Measurements from ENCODE around the gene FNDC3A.

FNDC3A gene, protein sequence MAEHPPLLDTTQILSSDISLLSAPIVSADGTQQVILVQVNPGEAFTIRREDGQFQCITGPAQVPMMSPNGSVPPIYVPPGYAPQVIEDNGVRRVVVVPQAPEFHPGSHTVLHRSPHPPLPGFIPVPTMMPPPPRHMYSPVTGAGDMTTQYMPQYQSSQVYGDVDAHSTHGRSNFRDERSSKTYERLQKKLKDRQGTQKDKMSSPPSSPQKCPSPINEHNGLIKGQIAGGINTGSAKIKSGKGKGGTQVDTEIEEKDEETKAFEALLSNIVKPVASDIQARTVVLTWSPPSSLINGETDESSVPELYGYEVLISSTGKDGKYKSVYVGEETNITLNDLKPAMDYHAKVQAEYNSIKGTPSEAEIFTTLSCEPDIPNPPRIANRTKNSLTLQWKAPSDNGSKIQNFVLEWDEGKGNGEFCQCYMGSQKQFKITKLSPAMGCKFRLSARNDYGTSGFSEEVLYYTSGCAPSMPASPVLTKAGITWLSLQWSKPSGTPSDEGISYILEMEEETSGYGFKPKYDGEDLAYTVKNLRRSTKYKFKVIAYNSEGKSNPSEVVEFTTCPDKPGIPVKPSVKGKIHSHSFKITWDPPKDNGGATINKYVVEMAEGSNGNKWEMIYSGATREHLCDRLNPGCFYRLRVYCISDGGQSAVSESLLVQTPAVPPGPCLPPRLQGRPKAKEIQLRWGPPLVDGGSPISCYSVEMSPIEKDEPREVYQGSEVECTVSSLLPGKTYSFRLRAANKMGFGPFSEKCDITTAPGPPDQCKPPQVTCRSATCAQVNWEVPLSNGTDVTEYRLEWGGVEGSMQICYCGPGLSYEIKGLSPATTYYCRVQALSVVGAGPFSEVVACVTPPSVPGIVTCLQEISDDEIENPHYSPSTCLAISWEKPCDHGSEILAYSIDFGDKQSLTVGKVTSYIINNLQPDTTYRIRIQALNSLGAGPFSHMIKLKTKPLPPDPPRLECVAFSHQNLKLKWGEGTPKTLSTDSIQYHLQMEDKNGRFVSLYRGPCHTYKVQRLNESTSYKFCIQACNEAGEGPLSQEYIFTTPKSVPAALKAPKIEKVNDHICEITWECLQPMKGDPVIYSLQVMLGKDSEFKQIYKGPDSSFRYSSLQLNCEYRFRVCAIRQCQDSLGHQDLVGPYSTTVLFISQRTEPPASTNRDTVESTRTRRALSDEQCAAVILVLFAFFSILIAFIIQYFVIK

DNA sequence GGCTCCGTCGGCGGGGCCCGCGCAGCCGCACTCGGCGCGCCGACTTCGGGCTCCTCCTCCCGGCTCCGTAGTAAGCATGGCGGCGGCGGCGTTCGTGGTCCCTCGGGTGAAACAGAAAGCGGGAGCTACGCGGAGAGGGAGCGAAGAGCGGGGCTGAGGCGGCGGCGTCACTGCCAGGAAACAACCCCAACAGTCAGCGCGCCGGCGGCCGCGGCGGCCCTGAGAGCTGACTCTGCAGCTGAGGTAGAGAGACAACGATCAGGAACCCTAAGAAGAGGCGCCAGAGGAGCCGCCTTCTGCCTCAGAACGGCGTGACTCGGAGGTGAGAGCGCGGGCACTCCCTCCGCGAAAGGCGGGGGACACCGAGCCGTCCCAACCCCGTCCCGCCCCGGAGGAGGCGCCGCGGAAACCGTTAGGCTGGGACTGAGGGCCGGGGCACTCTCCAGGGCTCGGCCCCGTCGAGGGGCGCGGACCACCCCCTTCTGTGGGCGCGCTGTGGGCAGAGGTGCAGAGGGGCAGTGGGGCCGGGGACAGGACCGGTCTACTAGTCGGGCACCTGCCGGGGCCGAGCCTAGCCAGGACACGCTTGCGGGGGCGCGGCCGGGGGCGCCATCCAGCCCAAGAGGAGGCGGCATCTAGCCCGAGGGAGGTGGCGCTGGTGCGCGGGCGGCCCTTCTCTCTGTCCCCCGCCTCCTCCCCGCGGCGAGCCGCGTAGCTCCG, at the start of gene FNDC3A:
Gene FNDC3A, plus strand, starts transcription at position 57 of the 720 bp plus-strand sequence. CDS start 30,279 bp downstream, outside the sequence.
- ChIA-PET CTCF (no interaction called here), POLR2A (no interaction called here)
- DNase-seq (ENCODE audit: extremely low spot score): peak; percentile 91
- TF ChIP-seq, protein P1, sequence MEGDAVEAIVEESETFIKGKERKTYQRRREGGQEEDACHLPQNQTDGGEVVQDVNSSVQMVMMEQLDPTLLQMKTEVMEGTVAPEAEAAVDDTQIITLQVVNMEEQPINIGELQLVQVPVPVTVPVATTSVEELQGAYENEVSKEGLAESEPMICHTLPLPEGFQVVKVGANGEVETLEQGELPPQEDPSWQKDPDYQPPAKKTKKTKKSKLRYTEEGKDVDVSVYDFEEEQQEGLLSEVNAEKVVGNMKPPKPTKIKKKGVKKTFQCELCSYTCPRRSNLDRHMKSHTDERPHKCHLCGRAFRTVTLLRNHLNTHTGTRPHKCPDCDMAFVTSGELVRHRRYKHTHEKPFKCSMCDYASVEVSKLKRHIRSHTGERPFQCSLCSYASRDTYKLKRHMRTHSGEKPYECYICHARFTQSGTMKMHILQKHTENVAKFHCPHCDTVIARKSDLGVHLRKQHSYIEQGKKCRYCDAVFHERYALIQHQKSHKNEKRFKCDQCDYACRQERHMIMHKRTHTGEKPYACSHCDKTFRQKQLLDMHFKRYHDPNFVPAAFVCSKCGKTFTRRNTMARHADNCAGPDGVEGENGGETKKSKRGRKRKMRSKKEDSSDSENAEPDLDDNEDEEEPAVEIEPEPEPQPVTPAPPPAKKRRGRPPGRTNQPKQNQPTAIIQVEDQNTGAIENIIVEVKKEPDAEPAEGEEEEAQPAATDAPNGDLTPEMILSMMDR (IDR thresholded peaks at IDR 0.05; ENCODE audit: control extremely low read depth, extremely low read depth, low read depth, missing control alignments): peak; percentile 16

DNA sequence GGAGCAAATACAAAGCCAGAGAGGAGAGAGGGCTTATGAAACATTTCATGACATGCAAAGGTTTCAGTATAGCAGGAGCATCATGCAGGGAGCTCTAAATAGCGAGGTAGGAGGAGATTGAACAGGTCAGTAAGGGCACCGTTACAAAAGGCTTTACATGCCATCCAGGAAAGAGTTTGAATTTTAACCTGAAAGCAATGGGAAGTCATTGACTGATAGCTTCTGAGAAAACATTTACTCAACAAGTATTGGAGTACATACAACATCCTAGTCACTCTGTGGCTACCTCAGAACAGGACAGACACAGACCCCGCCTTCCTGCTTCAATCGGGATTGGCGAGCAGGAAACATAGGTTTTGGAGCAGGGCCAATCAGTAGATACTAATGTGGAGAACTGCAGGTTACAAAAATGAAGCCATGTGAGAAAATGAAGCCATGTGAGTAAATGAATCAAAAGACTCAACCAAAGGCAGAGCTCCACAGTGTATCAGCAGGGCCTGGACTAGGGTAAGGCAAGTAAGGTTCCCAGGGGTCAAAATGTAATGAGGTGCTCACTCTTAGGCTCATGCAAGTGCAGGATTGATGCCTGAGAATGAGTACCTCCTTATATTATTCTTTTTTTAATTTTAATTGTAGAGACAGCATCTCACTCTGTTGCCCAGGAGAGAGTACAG, 46.8 kb upstream of the FNDC3A start:
- ChIA-PET CTCF (no interaction called here), POLR2A (no interaction called here)
- no peak for DNase-seq (ENCODE audit: extremely low spot score)
- TF ChIP-seq, protein P1 (IDR thresholded peaks at IDR 0.05; ENCODE audit: control extremely low read depth, extremely low read depth, low read depth, missing control alignments): no peak

DNA sequence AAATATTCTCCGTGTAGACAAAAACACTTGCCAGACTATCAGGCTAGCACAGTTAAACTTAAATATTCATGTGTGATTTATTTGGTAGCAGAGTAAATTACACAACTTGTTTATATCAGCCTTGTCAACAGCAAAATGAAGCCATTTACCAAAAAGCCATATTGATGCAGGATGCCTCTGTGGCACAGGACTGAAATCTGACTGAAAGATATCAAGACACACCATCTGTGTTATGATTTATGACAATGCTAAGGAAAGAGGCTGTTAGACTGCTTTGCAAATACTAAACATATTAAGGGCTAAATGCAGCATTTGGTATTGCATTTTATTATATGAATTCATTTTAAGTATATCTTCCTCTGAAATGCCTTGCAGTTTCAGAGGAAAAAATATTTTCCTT, 44.8 kb upstream of the FNDC3A start:
- POLR2A ChIA-PET: no interaction called here
- TF ChIP-seq, protein P1 (IDR thresholded peaks at IDR 0.05; ENCODE audit: control extremely low read depth, extremely low read depth, low read depth, missing control alignments): no peak
- CTCF ChIA-PET: no interaction called here
- DNase-seq (ENCODE audit: extremely low spot score): no peak

DNA sequence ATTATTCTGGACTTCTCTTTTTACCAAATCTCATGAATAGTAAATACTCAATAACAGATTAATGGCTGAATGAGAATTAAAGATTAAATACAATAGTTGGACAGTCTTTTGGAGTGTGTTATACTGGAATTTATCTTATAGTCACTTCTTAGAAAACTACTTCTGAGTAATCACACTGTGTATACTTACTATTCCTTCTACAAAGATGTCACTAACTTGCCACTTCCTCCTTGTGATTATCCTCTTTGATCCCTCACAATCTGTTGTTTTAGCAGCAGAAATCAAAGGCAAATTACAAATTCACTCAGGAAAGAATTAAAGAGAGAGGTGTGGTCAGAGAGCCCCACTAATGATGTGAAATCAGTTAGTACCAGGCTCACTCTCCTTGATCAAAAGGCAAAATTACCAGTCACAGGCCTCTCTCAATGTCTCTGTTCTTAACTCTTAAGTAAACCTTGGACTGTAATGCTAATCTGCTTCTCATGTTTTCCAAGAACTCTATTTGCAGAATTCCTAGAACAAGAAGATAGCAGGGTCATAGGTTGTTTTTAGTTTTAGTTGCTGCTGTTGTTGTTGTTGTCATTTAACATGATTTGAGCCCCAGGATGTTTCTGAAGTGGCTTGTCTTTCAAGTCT, 37.3 kb upstream of the FNDC3A start:
- ChIA-PET CTCF (no interaction called here), POLR2A (no interaction called here)
- TF ChIP-seq, protein P1 (IDR thresholded peaks at IDR 0.05; ENCODE audit: control extremely low read depth, extremely low read depth, low read depth, missing control alignments): no peak
- no peak for DNase-seq (ENCODE audit: extremely low spot score)

DNA sequence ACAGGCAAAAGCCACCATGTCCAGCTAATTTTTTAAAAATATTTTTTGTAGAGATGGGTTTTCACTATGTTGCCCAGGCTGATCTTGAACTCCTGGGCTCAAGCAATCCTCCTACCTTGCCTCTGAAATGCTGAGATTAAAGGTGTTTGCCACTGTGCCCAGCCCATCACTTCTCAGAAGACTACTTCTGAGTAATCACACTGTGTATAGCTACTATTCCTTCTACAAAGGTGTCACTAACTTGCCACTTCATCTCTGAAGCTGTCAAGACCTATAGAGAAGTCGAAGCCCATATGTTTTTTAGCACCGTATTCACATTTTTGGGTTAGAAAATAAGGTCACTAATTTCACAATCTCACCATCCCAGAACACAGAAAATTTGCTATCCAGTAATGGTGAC, 36.0 kb upstream of the FNDC3A start:
- TF ChIP-seq, protein P1 (IDR thresholded peaks at IDR 0.05; ENCODE audit: control extremely low read depth, extremely low read depth, low read depth, missing control alignments): no peak
- POLR2A ChIA-PET: no interaction called here
- DNase-seq (ENCODE audit: extremely low spot score): no peak

More for the DNA sequence above, 36.0 kb upstream of the FNDC3A start:
- CTCF ChIA-PET: no interaction called here

All from GM10248 (cell line).